Activated CD4-positive, CD25-positive, alpha-beta regulatory T cell treated with anti-CD3 and anti-CD28 coated beads, Interleukin-2, amount 50 U/mL, for 24 hours (primary cell): ENCODE results near the gene LMBRD2.
"Not testable (repeated sequence)": the region's sequence is repeated elsewhere in the genome, so short reads cannot be mapped to it uniquely, and the experiment has no call there.

ENCODE experiments used
- ATAC-seq, 2 donors: fragments of 150-1000 bp; cut with Tn5 transposase; one replicate each; pipeline ENCODE4 v1.10.0; 2021; ENCODE audit warnings: mild to moderate bottlenecking in 1 of 2, moderate library complexity in 1 of 2

The LMBRD2 gene

GRCh38 chr5:36160617-36161016, 8.9 kb upstream of the LMBRD2 start:
- ATAC-seq = no peak

GRCh38 chr5:36158144-36158543, 6.5 kb upstream of the LMBRD2 start:
- ATAC-seq = no peak

- no peak for ATAC-seq
These were observed 4.9 kb upstream of the LMBRD2 start for GRCh38 chr5:36156619-36157018.

GRCh38 chr5:36156121-36156601, 4.5 kb upstream of the LMBRD2 start:
- ATAC-seq = no peak

- ATAC-seq = no peak
These were observed 3.6 kb upstream of the LMBRD2 start for GRCh38 chr5:36155291-36155690.

GRCh38 chr5:36153726-36154125, 2.0 kb upstream of the LMBRD2 start:
- ATAC-seq = no peak

- ATAC-seq = no peak
These were observed 1.6 kb upstream of the LMBRD2 start for GRCh38 chr5:36153298-36153677.

- ATAC-seq = no peak
These were observed 924 bp upstream of the LMBRD2 start for GRCh38 chr5:36152324-36153297.

GRCh38 chr5:36150676-36151433, 832 bp downstream of the LMBRD2 start:
- peak in 1 of 2 donors; percentile 21 for ATAC-seq

- no peak for ATAC-seq
These were observed 4.0 kb downstream of the LMBRD2 start for GRCh38 chr5:36147681-36148080.

- ATAC-seq = no peak
These were observed 5.3 kb downstream of the LMBRD2 start for GRCh38 chr5:36146390-36146789.

GRCh38 chr5:36145311-36145710, 6.4 kb downstream of the LMBRD2 start:
- no peak for ATAC-seq

GRCh38 chr5:36138900-36139683, 12.6 kb downstream of the LMBRD2 start:
- ATAC-seq = no peak

- ATAC-seq = no peak
These were observed 15.1 kb downstream of the LMBRD2 start for GRCh38 chr5:36136581-36136980.

- ATAC-seq = no peak
These were observed 15.7 kb downstream of the LMBRD2 start for GRCh38 chr5:36135988-36136387.

GRCh38 chr5:36133009-36133408, 18.7 kb downstream of the LMBRD2 start:
- not testable (repeated sequence) for ATAC-seq

- not testable (repeated sequence) for ATAC-seq
These were observed 22.0 kb downstream of the LMBRD2 start for GRCh38 chr5:36129666-36130065.

- no peak for ATAC-seq
These were observed 22.9 kb downstream of the LMBRD2 start for GRCh38 chr5:36128795-36129194.

GRCh38 chr5:36125868-36126267, 25.8 kb downstream of the LMBRD2 start:
- peak; percentile 41 to 81 for ATAC-seq

GRCh38 chr5:36111238-36111637, 40.4 kb downstream of the LMBRD2 start:
- no peak for ATAC-seq

GRCh38 chr5:36108758-36109460, 42.8 kb downstream of the LMBRD2 start:
- ATAC-seq = no peak

GRCh38 chr5:36105819-36106218, 45.9 kb downstream of the LMBRD2 start:
- ATAC-seq = no peak
